GM23338 (cell line): ENCODE results near the gene RAD51D. TPM values are rescaled to one million over a fixed set of nuclear protein-coding genes. Genes with fewer than 3 reads are reported as not detected.

Experiments used
- ATAC-seq: fragments of 200-7000 bp; cut with Tn5 transposase; 3 replicates; pipeline ENCODE4 v1.9.1; 2020
- DNase-seq: peaks from one replicate; pipeline ENCODE4 v3.0.0-alpha.2; 2015; ENCODE audit warnings: low spot score
- H2AFZ ChIP-seq: fragments of 200-600 bp; sonication (generic); 2 replicates; pipeline ENCODE4 v1.8.0; 2016; ENCODE audit warnings: antibody characterized with exemption, mild to moderate bottlenecking, moderate library complexity
- H3F3A ChIP-seq: fragments of 200-600 bp; sonication (generic); replicated peaks from 2 replicates; pipeline ENCODE4 v1.8.0; 2017; ENCODE audit warnings: antibody characterized with exemption, mixed run types, low read depth
- H3K27ac ChIP-seq: fragments of 200-600 bp; sonication (generic); 2 replicates; pipeline ENCODE4 v1.6.1; 2016; ENCODE audit warnings: low read depth
- H3K27me3 ChIP-seq: fragments of 200-600 bp; sonication (generic); 2 replicates; pipeline ENCODE4 v1.8.0; 2016; ENCODE audit warnings: mild to moderate bottlenecking, mixed run types, moderate library complexity; ENCODE audit not compliant: insufficient read depth
- H3K36me3 ChIP-seq: fragments of 200-600 bp; sonication (generic); 2 replicates; pipeline ENCODE4 v1.8.0; 2016; ENCODE audit warnings: mild to moderate bottlenecking; ENCODE audit not compliant: insufficient read depth
- H3K4me1 ChIP-seq: fragments of 200-600 bp; sonication (generic); 2 replicates; pipeline ENCODE4 v1.8.0; 2016; ENCODE audit warnings: mild to moderate bottlenecking, moderate library complexity; ENCODE audit not compliant: insufficient read depth
- H3K4me2 ChIP-seq: fragments of 200-600 bp; sonication (generic); 2 replicates; pipeline ENCODE4 v1.7.1; 2017; ENCODE audit warnings: mixed run types
- H3K4me3 ChIP-seq: fragments of 200-600 bp; sonication (generic); 2 replicates; pipeline ENCODE4 v1.6.1; 2016; ENCODE audit warnings: mixed run types
- H3K79me2 ChIP-seq: fragments of 200-600 bp; sonication (generic); replicated peaks from 2 replicates; pipeline ENCODE4 v1.8.0; 2017; ENCODE audit warnings: mild to moderate bottlenecking; ENCODE audit not compliant: insufficient read depth
- H3K9me2 ChIP-seq: fragments of 200-600 bp; sonication (generic); 2 replicates; pipeline ENCODE4 v1.8.0; 2017; ENCODE audit not compliant: insufficient read depth
- H4K20me1 ChIP-seq: fragments of 200-600 bp; sonication (generic); replicated peaks from 2 replicates; pipeline ENCODE4 v1.8.0; 2017; ENCODE audit warnings: mild to moderate bottlenecking; ENCODE audit not compliant: insufficient read depth
- H3K27ac Mint-ChIP-seq: 2 replicates; pipeline ENCODE4 v1.8.0; 2020; ENCODE audit warnings: inconsistent platforms, mild to moderate bottlenecking, moderate library complexity, mixed read lengths
- H3K27me3 Mint-ChIP-seq: 3 replicates; pipeline ENCODE4 v1.8.0; 2022; ENCODE audit warnings: low read depth, mild to moderate bottlenecking, moderate library complexity, mixed read lengths, inconsistent platforms; ENCODE audit not compliant: insufficient read depth, poor library complexity
- H3K36me3 Mint-ChIP-seq: 3 replicates; pipeline ENCODE4 v1.8.0; 2021; ENCODE audit warnings: low read depth, mild to moderate bottlenecking, inconsistent platforms, moderate library complexity, mixed read lengths
- H3K4me1 Mint-ChIP-seq: 3 replicates; pipeline ENCODE4 v1.8.0; 2020; ENCODE audit warnings: mild to moderate bottlenecking, inconsistent platforms, mixed read lengths
- H3K4me3 Mint-ChIP-seq: 3 replicates; pipeline ENCODE4 v1.8.0; 2021; ENCODE audit warnings: moderate library complexity, mild to moderate bottlenecking, inconsistent platforms, mixed read lengths
- H3K9me3 Mint-ChIP-seq: 3 replicates; pipeline ENCODE4 v1.8.0; 2020; ENCODE audit warnings: moderate library complexity, mild to moderate bottlenecking, inconsistent platforms, mixed read lengths
- JUNB ChIP-seq: IDR thresholded peaks from one replicate; pipeline ENCODE4 v1.6.1; 2016; ENCODE audit warnings: antibody characterized with exemption; ENCODE audit not compliant: unreplicated experiment
- ZNF114 ChIP-seq: fragments of 250-450 bp; sonication (Bioruptor Pico); IDR thresholded peaks from 2 replicates; pipeline ENCODE4 v1.5.0; 2020; ENCODE audit warnings: mild to moderate bottlenecking, moderate library complexity
- ZNF462 ChIP-seq: fragments of 250-450 bp; sonication (Bioruptor Pico); IDR thresholded peaks from 2 replicates; pipeline ENCODE4 v1.5.0; 2020; ENCODE audit warnings: mild to moderate bottlenecking, moderate library complexity
- polyA plus RNA-seq: library from polyadenylated mRNA; unstranded; fragments of >200 nt; fragmentation: Nextera tagmentation; extraction: Ambion mirVana; gene quantifications from 2 replicates; pipeline ENCODE4 v1.2.1, GENCODE V29; 2016
- total RNA-seq: library from RNA; depleted of rRNA; stranded (reverse); fragments of >200 nt; shearing (Covaris generic); gene quantifications from 2 replicates; pipeline ENCODE4 v1.2.3, GENCODE V29; 2014

Gene RAD51D
- total and polyA plus RNA-seq, 2 experiments from 2014 or later: 5.9 to 11.0 TPM

- TF ChIP-seq JUNB (no peak), ZNF462 (CRISPR knock-in tag) (no peak)
Observed at GRCh38 chr17:35132816-35133550, 13.3 kb upstream of the RAD51D start (continued).

- no peak for TF ChIP-seq ZNF114
- Histone ChIP-seq H3K4me1 (no peaks in the 10 kb centered on the region), H3F3A (peaks cover 6% of the 10 kb centered on the region; the same call in 1 of the 2 replicates), H3K27ac (no peak overlapping the region), H3K79me2 (no peaks in the 10 kb centered on the region), H4K20me1 (peaks cover 3% of the 10 kb centered on the region; the same call in 1 of the 2 replicates), H2AFZ (no peak overlapping the region), H3K36me3 (peaks cover 42% of the 10 kb centered on the region), H3K27me3 (no peaks in the 10 kb centered on the region), H3K9me2 (peaks cover 3% of the 10 kb centered on the region; the same call in 1 of the 2 replicates), H3K4me2 (no peak overlapping the region), H3K4me3 (no peak overlapping the region)
- Mint-ChIP-seq H3K36me3 (peaks cover 68% of the 10 kb centered on the region), H3K4me1 (no peaks in the 10 kb centered on the region), H3K4me3 (no peak overlapping the region), H3K9me3 (no peaks in the 10 kb centered on the region; the same call in 2 of the 3 replicates), H3K27ac (no peak overlapping the region), H3K27me3 (peaks cover 13% of the 10 kb centered on the region)
- DNase-seq (no peak), ATAC-seq (no peak)
Observed at GRCh38 chr17:35132099-35132498, 12.4 kb upstream of the RAD51D start.
